ENCODE results near the gene C1orf35. TPM values are rescaled to one million over a fixed set of nuclear protein-coding genes. Genes with fewer than 3 reads are reported as not detected.
A peak's percentile ranks its signal among the peaks of the same experiment; 100 is the strongest.

C1orf35 gene
- total RNA-seq, 1 donor from 2014 or later = 17.1 TPM

DNA sequence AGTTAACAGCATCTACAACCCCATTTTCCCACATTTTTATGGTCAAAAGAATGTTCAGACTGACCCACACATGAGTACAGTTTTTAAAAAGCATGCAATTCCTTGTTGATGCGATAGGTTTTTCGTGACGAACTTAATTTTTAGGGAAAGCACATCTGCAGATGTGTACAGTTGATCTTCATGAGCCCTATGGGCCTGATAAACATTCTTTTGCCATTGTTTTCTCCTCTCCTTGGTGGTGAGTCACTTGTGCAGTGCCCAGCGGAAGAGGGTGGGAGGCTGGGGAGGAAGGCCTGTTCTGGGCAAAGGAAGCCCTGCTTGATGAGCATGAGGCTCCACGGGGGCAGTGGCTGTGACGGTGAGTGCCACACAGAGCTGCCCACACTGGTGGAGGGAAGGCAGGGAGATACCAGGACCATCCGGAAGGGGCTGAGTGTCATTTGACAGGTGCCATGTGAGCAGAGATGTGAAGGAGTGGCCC is 15.3 kb downstream of the C1orf35 start:
- FAIRE-seq (no peak), DNase-seq (ENCODE audit: low read depth) (peak; percentile 77)
- Histone ChIP-seq H3K4me3 (ENCODE audit: low read depth, low read length) (no peak overlapping the region), H3K36me3 (ENCODE audit: control insufficient read depth, insufficient read depth, low read length) (peaks cover 16% of the 10 kb centered on the region), H3K27me3 (ENCODE audit: control insufficient read depth, insufficient read depth, low read length) (no peaks in the 10 kb centered on the region)
- TF ChIP-seq, protein P1, sequence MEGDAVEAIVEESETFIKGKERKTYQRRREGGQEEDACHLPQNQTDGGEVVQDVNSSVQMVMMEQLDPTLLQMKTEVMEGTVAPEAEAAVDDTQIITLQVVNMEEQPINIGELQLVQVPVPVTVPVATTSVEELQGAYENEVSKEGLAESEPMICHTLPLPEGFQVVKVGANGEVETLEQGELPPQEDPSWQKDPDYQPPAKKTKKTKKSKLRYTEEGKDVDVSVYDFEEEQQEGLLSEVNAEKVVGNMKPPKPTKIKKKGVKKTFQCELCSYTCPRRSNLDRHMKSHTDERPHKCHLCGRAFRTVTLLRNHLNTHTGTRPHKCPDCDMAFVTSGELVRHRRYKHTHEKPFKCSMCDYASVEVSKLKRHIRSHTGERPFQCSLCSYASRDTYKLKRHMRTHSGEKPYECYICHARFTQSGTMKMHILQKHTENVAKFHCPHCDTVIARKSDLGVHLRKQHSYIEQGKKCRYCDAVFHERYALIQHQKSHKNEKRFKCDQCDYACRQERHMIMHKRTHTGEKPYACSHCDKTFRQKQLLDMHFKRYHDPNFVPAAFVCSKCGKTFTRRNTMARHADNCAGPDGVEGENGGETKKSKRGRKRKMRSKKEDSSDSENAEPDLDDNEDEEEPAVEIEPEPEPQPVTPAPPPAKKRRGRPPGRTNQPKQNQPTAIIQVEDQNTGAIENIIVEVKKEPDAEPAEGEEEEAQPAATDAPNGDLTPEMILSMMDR (IDR thresholded peaks at IDR 0.05; ENCODE audit: insufficient read depth, low read length, severe bottlenecking) = no peak

DNA sequence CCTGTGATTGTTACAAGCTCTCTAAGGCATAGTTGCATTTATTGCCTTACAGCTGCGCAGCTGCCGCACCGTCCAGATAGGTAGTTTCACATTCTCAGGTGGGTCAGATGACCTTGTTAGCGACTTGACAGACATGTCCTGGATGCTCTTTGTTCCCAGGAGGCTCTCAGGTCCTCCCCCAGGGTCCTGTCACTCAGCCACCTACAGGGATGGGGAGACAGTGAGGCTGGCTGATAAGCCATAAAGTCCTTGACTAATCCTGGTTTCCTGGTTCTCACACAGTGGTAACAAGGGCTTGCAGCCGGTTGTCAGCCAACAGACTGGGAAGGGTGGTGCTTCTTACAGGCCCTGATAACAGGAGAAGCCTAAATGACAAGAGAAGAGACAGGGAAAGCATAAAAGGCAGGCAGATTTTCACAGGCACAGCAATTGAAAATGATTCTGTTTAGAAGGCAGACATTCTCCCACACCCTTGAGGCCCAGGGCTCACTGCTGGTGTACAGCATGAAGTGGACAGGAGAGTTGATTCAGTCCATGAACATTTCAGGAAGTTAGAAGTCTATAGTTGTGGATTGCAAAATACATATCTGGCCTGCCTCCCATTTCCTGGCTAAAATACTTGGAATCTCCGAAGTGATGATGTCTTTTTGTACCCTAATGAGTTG is 17.7 kb downstream of the C1orf35 start:
- TF ChIP-seq, protein P1 (IDR thresholded peaks at IDR 0.05; ENCODE audit: insufficient read depth, low read length, severe bottlenecking) = no peak
- H3K27me3 ChIP-seq (ENCODE audit: control insufficient read depth, insufficient read depth, low read length) = no peaks in the 10 kb centered on the region
- peaks cover 12% of the 10 kb centered on the region for H3K36me3 ChIP-seq (ENCODE audit: control insufficient read depth, insufficient read depth, low read length)
- FAIRE-seq (no peak), DNase-seq (ENCODE audit: low read depth) (peak; percentile 67)
- H3K4me3 ChIP-seq (ENCODE audit: low read depth, low read length) = peak overlapping the region; percentile 3

DNA sequence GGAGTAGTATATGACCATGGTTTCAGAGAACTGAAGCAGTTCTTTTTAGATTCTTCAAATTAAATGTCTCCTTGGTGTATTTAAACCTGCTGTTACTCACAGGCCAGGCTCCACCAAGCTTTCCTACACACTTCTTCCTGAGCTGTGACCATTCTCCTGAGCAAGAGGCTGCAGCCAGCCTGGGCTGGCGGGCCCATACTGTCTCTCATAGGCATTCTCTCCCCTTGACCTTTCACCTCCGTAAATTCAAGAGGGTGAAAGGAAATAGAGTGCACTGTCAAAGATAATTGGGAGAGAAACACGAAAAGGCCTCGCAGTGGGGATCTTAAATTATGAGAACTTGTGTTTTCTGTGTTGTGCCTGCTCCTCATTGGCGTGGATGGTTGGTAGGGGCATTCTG is 18.3 kb downstream of the C1orf35 start:
- H3K4me3 ChIP-seq (ENCODE audit: low read depth, low read length) = peak overlapping the region; percentile 97

DNA sequence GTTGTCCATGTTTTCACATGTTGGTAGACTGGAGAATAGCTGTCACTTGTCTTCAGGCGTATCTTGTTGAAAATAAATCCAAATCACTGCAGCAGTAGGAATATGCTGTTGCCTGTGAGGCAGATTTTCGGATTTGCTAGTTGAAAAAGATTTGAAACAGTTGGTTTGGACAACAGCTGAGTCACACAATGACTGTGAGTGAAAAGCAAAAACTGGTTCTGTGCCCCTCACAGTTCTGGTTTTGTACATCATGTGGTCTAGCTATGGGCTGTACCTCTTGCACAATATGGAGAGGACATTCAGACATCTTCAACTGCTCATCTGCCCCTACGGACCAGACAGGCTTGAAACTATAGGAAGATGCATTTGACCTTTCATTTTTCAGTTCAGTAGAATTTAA is 18.8 kb downstream of the C1orf35 start:
- DNase-seq (ENCODE audit: low read depth) (peak; percentile 82), FAIRE-seq (no peak)
- peaks cover 10% of the 10 kb centered on the region for H3K36me3 ChIP-seq (ENCODE audit: control insufficient read depth, insufficient read depth, low read length)
- no peaks in the 10 kb centered on the region for H3K27me3 ChIP-seq (ENCODE audit: control insufficient read depth, insufficient read depth, low read length)
- peak overlapping the region; percentile 97 for H3K4me3 ChIP-seq (ENCODE audit: low read depth, low read length)
- TF ChIP-seq, protein P1 (IDR thresholded peaks at IDR 0.05; ENCODE audit: insufficient read depth, low read length, severe bottlenecking) = no peak

More for the DNA sequence above, 18.3 kb downstream of the C1orf35 start:
- Histone ChIP-seq H3K27me3 (ENCODE audit: control insufficient read depth, insufficient read depth, low read length) (no peaks in the 10 kb centered on the region), H3K36me3 (ENCODE audit: control insufficient read depth, insufficient read depth, low read length) (peaks cover 10% of the 10 kb centered on the region)
- FAIRE-seq = no peak
- TF ChIP-seq, protein P1 (IDR thresholded peaks at IDR 0.05; ENCODE audit: insufficient read depth, low read length, severe bottlenecking) = no peak
- no peak for DNase-seq (ENCODE audit: low read depth)

DNA sequence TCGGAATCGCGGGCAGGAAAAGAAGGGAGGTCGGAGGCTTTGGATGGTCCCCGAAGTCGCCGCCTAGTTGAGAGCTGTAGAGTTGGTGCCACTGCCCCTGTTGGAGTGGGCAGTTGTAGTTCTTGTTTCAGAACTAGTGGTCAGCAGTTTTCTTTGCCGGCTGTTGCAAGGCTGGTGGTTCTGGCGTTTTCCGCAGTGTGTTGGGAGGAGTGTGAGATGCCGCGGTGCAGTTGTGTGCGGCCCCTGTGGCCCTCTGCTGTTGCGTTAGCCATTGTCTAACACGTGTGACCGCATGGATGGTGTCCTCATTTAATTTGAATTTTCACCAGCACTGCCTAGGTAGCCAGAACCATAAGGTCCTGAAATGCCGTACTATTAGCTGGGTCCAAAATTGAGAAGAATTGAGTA is 19.2 kb downstream of the C1orf35 start:
- FAIRE-seq (no peak), DNase-seq (ENCODE audit: low read depth) (no peak)
- H3K27me3 ChIP-seq (ENCODE audit: control insufficient read depth, insufficient read depth, low read length) = no peaks in the 10 kb centered on the region
- peak overlapping the region; percentile 97 for H3K4me3 ChIP-seq (ENCODE audit: low read depth, low read length)
- TF ChIP-seq, protein P1 (IDR thresholded peaks at IDR 0.05; ENCODE audit: insufficient read depth, low read length, severe bottlenecking) = no peak
- H3K36me3 ChIP-seq (ENCODE audit: control insufficient read depth, insufficient read depth, low read length) = peaks cover 8% of the 10 kb centered on the region

Measured in bronchial epithelial cell (primary cell).